ENCODE measurements around the gene HLA-E. TPM values are rescaled to one million over a fixed set of nuclear protein-coding genes. Genes with fewer than 3 reads are reported as not detected.

The HLA-E gene
- total and polyA plus RNA-seq, 2 of the 13 experiments (the other 11 are each of a cell fraction or from before 2014, with no cell fraction given), result 45.2 to 90.4 TPM

DNA sequence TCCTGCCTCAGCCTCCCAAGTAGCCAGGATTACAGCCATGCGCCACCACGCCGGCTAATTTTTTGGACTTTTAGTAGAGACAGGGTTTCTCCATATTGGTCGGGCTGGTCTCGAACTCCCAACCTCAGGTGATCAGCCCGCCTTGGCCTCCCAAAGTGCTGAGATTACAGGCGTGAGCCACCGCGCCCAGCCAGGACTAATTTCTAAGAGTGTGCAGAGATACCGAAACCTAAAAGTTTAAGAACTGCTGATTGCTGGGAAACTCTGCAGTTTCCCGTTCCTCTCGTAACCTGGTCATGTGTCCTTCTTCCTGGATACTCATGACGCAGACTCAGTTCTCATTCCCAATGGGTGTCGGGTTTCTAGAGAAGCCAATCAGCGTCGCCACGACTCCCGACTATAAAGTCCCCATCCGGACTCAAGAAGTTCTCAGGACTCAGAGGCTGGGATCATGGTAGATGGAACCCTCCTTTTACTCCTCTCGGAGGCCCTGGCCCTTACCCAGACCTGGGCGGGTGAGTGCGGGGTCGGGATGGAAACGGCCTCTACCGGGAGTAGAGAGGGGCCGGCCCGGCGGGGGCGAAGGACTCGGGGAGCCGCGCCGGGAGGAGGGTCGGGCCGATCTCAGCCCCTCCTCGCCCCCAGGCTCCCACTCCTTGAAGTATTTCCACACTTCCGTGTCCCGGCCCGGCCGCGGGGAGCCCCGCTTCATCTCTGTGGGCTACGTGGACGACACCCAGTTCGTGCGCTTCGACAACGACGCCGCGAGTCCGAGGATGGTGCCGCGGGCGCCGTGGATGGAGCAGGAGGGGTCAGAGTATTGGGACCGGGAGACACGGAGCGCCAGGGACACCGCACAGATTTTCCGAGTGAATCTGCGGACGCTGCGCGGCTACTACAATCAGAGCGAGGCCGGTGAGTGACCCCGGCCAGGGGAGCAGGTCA, at the start of gene HLA-E (continued):
- no peak for TF ChIP-seq PCBP2 (optimal IDR thresholded peaks at IDR 0.05; ENCODE audit: low read depth, low read length, poor library complexity, severe bottlenecking)
- peak; percentile 66; the same call in 1 of the 2 replicates for TF ChIP-seq ZNF138 (CRISPR knock-in tag; IDR thresholded peaks at IDR 0.05; ENCODE audit: low read depth)
- TF ChIP-seq ZNF280D (CRISPR knock-in tag; IDR thresholded peaks at IDR 0.05), result peak; percentile 95
- TF ChIP-seq ZNF629 (CRISPR knock-in tag; conservative IDR thresholded peaks at IDR 0.05), result no peak
- TF ChIP-seq MAFF (IDR thresholded peaks at IDR 0.05; ENCODE audit: low read depth, low read length), result peak; percentile 86
- peak; percentile 71 to 74 for TF ChIP-seq HMGXB4 (CRISPR knock-in tag; IDR thresholded peaks at IDR 0.05; ENCODE audit: borderline replicate concordance in 1 of 2, low read depth in 1 of 2)
- 0 out of 2 replicates have a peak, but pooled peaks have one; percentile 28 for TF ChIP-seq ZNF878 (CRISPR knock-in tag; IDR thresholded peaks at IDR 0.05)
- TF ChIP-seq HOXD1 (CRISPR knock-in tag; IDR thresholded peaks at IDR 0.05), result no peak
- no peak for TF ChIP-seq ZNF512B (CRISPR knock-in tag; IDR thresholded peaks at IDR 0.05; ENCODE audit: borderline replicate concordance)
- TF ChIP-seq, protein P1, sequence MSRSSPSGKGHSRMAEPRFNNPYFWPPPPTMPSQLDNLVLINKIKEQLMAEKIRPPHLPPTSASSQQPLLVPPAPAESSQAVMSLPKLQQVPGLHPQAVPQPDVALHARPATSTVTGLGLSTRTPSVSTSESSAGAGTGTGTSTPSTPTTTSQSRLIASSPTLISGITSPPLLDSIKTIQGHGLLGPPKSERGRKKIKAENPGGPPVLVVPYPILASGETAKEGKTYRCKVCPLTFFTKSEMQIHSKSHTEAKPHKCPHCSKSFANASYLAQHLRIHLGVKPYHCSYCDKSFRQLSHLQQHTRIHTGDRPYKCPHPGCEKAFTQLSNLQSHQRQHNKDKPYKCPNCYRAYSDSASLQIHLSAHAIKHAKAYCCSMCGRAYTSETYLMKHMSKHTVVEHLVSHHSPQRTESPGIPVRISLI (CRISPR knock-in tag; IDR thresholded peaks at IDR 0.05; ENCODE audit: borderline replicate concordance), result peak; percentile 11; the same call in 1 of the 2 replicates
- peak; percentile 15; the same call in 1 of the 2 replicates for TF ChIP-seq ZNF788 (CRISPR knock-in tag; IDR thresholded peaks at IDR 0.05; ENCODE audit: borderline replicate concordance)
- no peak for TF ChIP-seq E2F5 (CRISPR knock-in tag; conservative IDR thresholded peaks at IDR 0.05)
- no peak for TF ChIP-seq TAF15 (IDR thresholded peaks at IDR 0.05; ENCODE audit: low read depth, low read length, poor library complexity, severe bottlenecking)
- peak; percentile 58; the same call in 1 of the 2 replicates for TF ChIP-seq ZNF572 (CRISPR knock-in tag; IDR thresholded peaks at IDR 0.05)
- no peak for TF ChIP-seq MEF2D (CRISPR knock-in tag; IDR thresholded peaks at IDR 0.05)
- TF ChIP-seq EZH2 (conservative IDR thresholded peaks at IDR 0.05; ENCODE audit: low read depth, low read length), result no peak
- TF ChIP-seq ZNF674 (CRISPR knock-in tag; IDR thresholded peaks at IDR 0.05; ENCODE audit: low read depth), result no peak
